Stimulated activated CD4-positive, alpha-beta T cell treated with anti-CD3 and anti-CD28 coated beads, Interleukin-4, amount 100 ng/mL, for 48 hours (primary cell): ENCODE data around the gene RPS21.

Experiments
- DNase-seq, 2 donors: peaks; one replicate each; pipeline ENCODE4 v3.0.0-alpha.2; 2020; ENCODE audit warnings: low read depth in 2 of 2

Gene RPS21

DNA sequence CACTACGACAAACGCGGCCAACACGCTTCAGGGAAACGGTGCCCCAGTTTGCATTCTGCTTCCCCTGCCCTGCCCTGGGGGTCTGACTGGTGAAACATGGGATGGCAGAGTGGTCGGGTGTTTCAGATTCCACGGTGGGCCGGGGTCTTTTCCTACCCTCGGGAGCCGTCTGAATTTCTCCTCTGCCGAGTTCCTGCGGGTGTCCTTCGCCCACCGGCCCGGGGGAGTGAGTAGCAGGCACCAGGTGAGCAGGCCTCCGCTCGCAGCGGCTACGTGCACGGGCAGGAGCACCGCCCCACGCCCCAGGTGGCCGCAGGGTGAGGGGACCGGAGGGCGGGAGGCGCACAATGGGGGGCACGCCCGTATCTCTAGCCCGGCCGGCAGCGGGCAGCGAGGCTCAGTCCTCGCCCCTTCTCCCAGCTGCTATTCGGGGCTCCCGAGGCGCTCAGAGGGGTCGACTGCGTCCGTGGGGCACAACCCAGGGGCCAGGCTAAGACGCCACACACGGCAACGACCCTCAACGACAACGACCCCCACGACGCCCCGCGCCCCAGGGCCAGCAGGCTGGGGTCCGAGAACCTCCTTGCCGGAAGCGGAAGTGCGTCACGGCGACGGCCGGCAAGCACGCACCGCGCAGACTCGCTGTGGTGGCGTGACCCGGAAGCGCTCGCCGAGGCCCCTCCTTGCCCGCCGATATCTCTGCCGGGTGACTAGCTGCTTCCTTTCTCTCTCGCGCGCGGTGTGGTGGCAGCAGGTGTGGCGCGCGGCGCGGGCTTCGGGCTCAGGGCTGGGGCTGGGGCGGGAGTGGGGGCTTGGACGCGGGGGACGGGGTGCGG lies at the start of gene RPS21:
Gene RPS21 (plus strand): TSS at position 721 of the 836 bp plus-strand sequence. CDS start 236 bp downstream, outside the sequence.
- DNase-seq, result peak; percentile 83 to 92

DNA sequence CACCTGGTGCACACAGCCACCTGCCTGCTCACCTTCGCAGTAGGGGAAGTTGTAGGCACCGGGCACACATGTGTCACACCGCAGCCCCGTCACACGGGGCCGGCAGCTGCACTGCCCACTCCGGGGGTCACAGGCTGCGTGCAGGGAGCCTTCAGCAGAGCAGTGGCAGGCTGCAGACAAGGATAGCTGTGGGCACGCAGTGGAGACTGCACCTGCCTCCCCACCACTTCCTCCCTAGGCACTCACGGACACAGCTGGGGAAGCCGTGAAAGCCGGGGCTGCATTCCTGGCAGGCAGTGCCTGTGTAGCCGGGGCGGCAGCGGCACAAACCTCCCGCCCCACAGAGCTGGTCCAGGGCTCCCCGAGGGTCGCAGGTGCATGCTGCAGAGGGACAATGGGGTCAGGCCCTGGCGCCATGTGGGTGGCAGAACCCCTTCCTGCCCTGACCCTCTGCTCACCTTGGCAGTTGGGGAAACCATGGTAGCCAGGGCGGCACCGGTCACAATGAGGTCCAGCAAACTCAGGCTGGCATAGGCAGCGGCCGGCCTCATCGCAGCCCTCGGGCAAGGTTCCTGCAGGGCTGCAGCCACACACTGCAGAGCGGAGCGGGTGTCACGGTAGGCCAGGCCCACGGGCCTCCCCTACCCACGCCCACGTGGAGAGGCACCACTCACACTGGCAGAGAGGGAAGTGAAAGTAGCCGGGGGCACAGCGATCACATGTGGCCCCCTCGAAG lies 49.2 kb upstream of the RPS21 start:
- no peak for DNase-seq

DNA sequence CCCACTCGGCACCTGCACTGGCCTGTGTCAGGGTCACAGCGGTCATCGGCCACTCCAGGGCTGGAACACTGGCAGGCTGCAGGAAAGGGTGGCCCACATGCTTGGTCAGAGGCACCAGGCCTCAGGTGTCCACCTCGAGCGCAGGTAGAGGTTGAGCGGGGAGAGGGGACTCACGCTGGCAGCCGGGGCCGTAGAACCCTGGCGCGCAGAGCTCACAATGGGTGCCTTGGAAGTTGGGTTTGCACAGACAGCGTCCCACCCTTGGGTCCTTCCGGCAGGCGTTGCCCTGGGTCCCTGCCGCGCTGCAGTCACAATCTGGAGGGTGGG lies 48.6 kb upstream of the RPS21 start:
- no peak for DNase-seq

DNA sequence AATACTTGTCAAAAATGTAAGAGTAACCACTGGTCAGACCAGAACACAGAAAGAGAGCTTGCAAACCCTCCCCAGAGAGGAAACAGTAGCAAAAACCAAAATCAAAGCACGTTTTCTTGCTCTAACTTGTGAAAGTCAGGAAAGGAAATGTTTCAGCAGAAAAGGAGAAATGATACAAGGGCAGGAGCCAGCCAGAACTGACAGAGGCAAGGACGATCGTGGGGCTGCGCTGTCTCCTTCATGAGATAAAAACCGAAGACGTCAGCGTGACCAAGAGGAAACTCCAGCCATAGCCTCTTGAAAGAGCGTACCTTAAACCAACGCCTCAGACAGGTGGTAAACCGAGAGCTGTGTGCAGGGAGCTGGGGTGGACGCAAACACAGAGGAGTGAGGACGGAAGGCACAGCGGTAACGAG lies 47.2 kb upstream of the RPS21 start:
- DNase-seq, result no peak

DNA sequence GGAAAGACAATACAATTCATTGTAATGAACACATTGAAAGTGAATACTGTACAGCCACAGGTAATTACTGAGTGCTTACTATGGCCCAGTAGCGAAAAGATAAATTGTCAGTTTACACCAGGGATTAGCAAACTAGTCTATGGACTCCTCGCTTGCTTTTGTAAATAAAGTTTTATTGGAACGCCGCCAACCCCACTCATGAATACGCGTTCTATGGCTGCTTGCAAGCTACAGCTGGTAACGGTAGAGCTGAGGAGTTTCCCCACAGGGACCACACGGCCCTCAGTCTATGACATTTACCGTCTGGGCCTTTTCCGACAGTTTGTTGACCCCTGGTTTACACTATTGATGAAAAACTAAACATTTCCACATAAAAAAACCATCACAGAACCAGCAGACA lies 44.0 kb upstream of the RPS21 start:
- no peak for DNase-seq

DNA sequence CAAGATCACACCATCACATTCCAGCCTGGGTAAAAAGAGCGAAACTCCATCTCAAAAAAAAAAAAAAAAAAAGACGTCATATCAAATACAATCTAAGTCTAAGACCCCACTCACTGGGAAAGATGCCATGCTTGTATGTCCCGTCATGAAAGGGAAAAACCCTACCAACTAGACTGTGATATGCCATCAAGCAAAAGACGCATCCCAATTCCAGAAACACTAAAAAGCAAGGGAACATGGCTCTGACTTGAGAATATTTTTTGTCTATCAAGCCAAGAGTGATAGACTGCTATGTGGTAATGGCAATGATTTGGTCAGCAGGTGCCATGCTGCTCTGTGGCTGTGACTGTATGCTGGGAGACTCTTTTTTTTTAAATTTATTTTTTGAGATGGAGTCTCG lies 42.8 kb upstream of the RPS21 start:
- DNase-seq, result no peak

DNA sequence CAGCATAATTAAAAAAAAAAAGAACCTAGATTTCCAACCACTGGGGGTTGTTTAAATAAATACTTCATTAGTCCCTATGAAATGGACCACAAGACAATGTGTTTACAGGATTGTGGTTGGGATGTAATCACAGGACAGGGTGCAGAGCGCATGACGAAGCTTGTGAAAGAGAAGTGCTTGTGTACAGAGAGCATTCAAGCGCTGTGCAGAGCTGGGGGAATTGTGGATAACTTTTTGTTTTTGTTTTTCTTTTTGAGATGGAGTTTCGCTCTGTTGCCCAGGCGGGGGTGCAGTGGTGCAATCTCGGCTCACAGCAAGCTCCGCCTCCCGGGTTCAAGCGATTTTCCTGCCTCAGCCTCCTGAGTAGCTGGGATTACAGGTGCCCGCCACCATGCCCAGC lies 42.1 kb upstream of the RPS21 start:
- DNase-seq, result no peak

DNA sequence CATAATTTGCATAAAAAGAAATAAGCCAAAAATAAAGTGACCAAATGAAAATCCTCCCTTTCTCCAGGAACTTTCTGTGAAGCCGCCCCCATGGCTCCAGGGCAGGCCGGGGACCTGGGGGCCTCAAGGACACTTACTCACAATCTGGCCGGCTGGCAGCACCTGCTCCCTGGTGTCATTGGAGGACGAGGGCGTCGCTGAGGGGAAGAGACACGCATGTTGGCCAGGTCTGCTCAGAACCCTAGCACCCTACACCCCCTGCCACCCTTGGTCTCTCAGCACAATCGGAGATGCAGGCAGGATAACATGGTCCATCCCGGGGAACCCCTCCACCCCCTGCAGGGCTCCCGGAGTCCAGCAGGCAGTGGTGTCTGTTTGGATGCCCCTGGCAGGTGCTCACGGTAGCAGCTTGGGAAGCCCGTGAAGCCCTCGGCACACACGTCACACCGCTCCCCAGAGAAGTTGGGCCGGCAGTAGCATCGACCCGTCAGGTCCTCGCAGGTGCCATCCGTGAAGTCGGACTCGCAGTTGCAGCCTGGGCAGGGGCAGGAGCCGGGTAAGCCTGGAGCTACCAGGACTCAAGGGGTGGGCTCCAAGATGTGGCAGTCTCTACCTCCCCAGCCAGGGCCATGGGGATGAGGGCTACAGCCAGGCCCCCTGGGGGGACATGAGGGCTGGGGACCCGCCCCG lies 41.1 kb upstream of the RPS21 start:
- DNase-seq, result no peak

DNA sequence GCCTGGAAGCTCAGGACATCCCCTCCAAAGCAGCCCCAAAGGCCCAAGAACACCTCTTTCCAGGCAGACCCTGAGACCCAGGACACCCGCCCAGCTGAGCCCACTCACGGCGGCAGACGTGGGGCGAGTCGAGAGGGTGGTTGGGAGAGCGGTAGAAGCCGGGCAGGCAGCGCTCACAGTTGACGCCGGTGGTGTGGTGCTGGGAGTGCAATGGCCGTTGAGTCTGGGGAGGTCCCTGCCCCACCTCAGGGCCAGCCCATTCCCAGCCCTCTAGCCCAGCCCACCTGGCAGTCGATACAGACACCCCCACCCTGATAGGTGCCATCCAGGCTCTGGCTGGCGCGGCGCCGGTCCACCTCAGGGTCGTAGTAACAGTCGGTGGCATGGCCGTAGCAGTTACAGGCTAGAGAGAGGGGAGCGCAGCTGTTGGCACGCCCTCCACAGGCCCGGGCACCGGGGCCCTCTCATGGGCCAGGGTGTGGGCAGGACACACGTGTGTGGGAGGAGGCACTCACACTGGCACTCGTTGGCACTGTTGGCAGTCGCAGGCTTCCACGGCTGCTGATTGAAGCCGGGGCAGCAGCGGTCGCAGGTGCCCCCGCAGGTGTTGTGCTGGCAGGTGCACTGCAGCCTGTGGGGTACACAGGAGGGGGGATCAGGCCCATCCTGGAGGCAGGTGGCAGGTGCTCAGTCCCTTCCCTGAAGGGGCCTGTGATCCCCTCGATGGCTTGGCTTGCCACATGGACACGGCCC lies 40.3 kb upstream of the RPS21 start:
- no peak for DNase-seq

DNA sequence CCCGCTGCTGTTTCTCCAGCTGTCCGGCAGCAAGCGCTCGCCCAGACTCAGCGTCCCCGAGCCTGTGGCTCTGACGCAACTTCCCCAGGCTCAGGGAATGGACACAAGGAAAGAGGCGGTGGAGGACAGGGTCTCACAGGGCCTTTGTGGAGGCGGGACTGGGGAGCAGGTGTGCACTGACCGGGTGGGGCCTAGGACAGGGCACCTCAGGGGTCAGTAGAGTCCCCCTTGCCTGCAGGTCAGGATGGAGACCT lies 39.8 kb upstream of the RPS21 start:
- no peak for DNase-seq

DNA sequence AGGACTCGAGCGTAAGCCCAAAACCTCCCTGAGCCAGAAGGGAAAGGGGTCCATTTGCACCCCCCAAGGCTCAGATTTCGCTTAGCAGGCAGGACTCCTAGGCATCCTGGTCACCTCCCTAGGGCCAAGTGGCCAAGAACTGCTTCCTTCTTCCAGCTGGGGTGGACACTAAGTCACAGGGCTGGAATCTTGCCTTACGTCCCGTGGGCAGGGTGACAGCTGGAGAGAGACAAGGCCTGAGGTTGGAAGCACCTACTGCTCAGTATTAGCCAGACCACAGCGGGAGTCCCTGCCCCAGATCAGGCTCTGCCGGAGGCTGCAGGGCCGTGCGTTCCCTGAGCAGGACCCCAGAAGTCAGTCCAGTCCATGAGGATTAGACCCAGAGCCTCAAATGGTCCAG lies 39.5 kb upstream of the RPS21 start:
- DNase-seq, result no peak

DNA sequence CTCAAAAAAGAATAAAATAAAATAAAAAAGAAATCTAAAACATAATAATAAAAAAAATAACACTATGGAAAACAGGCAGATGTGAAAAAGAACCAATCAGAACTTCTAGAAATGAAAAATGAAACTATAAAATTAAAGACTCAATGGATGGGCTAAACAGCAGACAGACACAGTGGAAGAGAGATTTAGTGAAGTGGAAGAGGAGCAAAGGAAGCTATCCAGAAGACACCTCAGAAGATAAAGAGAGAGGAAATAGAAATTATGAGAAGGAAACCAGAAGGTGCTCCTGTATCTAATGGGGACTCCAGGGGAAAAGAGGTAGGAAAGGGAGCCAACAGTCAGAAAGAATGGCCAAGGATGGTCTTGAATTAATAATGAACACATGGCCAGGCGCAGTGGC lies 38.3 kb upstream of the RPS21 start:
- no peak for DNase-seq

DNA sequence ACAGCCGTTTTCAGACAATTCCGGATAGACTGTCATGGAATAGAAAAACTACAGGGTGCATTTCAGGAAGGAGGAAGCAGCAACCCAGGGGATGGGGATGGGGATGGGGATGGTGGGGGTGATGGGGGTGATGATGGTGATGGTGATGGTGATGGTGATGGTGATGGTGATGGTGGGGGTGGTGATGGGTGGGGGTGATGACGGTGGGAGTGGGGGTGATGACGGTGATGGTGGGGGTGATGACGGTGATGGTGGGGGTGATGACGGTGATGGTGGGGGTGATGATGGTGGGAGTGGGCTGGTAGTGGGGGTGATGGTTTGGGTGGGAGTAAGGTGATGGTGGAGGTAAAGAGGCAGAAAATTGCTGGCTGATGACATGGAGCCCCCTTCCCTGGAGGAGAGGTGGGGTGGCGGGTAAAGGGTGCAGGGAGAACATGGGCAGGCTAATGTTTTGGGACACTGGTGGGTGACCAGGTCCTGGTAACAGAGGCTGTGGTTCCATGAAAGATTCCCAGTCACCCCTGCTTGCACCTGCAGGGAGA lies 37.3 kb upstream of the RPS21 start:
- no peak for DNase-seq

DNA sequence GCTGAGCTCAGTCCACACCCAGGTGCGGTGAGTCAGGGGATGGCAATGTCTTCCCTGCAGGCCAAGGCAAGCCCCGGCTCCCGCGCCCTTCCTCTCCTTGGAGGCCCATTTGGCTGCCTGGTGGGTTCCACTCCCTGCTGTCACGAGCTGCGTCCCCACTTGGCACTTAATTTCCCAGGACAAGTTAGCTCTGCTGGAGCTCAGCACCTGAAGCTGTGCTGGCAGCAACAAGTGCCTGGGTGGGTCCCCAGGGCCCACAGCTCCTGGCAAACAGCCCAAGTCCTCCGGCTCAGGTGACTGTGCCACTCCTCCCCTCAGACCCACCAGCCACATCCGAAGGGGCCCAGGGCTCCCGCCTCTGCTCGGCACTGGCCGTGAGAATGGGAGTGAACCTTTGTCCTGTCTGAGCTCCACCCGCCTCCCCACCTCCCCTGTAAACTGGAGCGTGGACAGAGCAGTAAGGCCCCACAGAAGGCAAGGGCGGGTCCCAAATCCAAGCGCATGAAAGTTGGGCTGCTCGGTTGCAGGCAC lies 36.7 kb upstream of the RPS21 start:
- DNase-seq, result no peak

DNA sequence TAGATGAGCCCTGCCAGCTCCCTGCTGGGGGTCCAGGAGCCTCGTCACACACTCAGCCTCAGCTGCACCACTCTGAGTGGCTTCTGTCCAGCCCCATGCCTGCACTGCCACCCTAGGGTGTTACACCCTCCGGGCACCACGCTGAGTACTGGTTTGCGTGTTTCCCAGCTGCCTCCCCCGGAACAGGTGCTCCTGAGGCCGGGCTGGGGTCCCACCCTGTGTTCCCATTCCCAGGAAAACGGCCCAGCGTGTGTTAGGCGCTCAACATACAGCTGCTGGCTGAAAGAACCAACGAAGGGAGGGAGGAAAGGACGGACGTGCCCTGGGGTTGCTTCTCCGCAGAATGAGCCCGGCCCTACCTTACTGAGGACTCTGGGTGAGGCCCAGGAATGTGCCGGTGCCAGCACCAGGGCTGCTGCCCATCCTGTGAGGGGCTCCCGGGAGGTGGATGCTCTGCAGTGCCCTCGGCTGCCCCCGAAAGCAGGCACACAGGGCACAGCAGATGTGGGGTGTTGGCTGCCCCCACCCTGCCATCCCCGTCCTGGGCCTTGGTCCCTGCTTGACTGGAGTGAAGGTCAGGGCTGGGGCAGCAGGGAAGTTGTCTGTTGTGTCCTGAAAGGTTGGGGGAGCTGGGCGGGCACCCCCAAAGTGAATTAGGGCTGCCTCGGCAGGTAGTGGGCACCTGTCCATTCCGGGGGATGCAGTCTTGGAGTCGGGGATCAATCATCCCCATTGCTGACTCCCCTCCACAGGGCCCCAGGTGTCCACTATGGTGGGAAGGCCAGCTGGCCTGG lies 36.1 kb upstream of the RPS21 start:
- DNase-seq, result no peak

DNA sequence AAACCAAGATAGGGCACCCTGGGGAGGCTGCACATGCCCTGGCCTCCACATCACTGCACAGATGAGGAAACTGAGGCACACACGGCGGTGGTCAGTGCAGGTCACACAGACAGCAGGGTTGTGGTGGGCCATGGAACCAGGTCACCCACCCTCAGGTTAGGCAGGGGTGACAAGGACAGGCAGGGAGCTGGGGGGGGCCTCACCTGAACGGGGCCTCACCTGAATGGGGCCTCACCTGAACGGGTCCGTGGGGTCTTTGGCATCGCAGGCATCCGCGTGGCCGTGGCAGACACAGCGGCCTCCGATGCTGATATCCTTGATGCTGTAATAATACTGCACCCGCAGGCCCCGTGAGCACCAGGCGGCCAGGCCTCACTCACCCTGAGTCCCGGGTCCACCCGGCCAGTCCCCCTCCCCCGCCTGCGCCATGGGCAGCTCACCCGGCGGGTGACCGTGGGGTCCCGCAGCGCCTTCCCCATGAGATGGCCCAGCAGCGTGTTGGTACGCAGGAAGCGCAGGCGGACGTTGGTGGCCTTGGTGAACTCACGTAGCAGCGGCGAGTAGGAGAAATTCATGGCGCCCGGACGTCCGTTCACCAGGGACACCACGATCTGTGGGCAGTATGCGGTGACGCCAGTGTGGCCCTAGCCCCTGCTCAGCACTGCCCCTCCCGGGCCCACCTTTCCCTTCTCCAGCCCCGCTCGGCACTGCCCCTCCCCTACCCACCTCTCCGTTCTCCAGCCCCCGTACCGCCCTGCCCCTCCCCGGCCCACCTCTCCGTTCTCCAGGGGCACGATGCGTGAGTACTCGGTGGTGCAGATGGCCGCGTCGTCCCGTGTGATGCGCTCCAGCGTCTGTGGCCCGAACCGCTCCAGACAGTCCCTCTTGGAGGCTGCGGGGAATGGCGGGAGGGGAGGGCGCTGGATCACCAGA lies 35.2 kb upstream of the RPS21 start:
- no peak for DNase-seq

DNA sequence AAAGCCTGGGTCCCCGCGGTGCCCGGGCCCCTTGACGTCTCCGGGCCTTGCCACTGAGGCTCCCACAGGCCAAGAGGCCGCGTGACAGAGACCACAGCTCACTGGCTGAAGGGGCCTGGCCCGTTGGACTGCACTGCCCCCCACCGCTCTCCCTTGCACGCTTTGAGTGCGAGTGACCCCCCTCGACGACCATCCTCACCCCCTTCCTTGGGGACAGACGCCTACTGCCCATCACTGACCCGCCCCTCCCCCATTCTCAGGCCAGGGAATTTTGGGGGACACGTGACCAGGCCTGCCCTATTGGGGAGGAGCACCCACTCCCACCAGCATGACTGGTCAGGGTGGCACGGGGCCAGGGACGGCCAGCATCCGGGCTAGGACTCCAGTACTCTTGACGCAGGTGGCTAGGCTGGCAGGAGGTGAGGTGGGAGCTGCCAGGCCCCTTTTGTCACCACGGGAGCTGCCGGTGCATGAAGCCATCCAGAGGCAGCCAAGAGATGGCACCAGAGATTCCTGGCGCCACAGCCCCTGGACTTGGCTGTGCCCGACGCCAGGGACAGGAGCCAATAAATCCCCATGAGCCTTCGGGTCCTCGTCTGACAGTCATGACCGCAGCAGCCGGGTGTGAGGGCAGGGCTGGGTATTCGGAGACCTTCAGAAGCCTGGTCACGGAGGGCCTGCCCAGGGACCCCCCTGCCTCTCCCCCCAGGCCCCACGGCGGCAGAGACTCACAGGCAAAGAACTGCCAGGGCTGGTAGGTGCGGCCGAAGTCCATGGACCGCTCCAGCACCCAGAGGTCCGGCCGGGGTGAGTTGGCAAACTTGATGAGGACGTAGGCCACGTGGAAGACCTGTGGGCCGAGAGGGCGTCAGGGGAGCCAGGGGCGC lies 34.3 kb upstream of the RPS21 start:
- DNase-seq, result no peak

DNA sequence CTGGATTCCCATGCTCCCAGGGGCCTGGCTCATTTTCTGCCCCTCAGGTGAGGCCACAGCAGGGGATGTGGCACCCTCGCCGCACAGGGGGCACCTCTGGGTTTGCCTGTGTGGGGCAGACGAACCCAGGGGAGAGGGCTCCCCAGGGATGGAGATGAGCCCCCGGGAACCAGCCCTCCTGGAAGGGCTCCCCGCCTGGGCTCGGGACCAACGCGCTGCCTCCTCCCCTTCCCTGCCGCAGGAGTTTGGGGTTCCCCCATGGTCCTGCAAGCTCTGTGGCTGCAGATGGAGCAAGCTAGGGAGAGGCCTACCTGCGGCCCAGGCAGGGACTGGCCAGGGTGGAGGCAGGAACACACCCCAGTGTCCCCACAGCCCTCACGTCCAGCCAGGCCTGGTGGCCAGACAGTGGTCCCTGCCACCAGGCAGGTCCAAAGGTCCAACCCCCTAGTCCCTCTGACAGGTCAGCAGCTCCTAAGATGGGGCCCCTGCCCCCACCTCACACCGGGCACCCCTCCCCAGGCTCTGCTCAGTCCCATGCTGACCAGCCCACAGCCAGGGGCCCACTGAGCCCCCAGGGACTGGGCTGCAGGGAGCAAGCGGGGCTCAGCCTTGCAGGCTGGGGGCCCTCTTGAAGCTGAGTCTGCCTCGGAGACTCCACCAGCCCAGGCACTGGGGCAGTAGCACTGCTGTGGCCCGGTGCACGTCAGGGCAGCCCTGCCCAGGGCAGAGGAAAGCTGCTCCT lies 33.4 kb upstream of the RPS21 start:
- DNase-seq, result no peak
